Measurements from ENCODE around the gene INPP5A. TPM values are rescaled to one million over a fixed set of nuclear protein-coding genes. Genes with fewer than 3 reads are reported as not detected.

INPP5A gene
- total and polyA plus RNA-seq, 2 donors (not counting 1 experiment from before 2014, with no cell fraction given): 9.3 to 87.8 TPM

DNA sequence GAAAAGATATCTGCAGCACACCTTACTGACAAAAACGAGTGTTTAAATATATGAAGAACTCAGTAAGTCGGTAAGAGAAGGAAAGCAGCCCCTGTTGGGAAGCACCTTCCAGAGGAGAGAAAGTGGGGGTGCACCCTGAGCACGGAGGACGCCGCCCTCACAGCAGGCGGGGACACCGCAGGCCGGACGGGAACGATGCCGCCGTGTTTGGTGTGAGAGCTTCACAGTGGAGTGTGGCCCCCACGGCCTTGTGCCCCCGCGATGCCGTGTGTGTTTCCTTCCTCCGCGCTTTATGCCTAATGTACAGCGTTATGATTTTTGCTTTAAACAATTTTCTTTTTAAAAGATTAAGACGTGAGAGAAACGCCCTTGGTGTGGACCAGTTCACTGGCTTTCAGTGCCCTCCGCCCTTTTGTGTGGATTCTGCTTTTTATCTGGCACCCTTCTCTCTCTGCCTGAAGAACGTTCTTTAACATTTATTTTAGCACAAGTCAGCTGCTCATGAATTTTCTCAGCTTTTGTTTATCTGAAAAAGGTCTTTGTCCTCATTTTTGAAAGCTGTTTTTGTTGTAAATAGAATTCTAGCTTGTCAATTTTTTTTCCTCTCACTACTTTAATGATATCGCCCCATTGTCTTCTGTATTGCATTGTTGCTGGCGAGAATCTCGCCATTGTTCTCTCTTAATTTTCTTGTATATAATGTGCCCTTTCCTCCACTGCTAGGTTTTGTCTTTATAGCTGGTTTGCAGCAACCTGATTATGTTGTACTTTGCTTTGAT, 110.7 kb downstream of the INPP5A start:
- WGBS (ENCODE audit: insufficient coverage): 97% methylated on average over 19 of the region's 26 CpGs
- Mint-ChIP-seq H3K4me1 (peaks cover 9% of the 10 kb centered on the region), H3K4me3 (no peak overlapping the region), H3K27ac (no peak overlapping the region), H3K27me3 (no peaks in the 10 kb centered on the region), H3K9me3 (ENCODE audit: insufficient read depth) (no peaks in the 10 kb centered on the region)
- no peaks in the 10 kb centered on the region for H3K9me3 ChIP-seq (ENCODE audit: control extremely low read depth in 1 of 3, control insufficient read depth in 2 of 3, insufficient read depth in 1 of 3, low read length in 2 of 3)
- no peak overlapping the region for H3K27ac ChIP-seq (ENCODE audit: low read length in 2 of 2)
- DNase-seq (no peak), ATAC-seq (ENCODE audit: low read depth) (no peak)
- no peak overlapping the region for H3K4me3 ChIP-seq (ENCODE audit: control extremely low read depth in 1 of 5, extremely low read depth in 1 of 5, insufficient read depth in 1 of 5, low read depth in 2 of 5, low read length in 4 of 5)
- H3K9ac ChIP-seq (ENCODE audit: low read length): no peak overlapping the region
- peaks cover 0 to 9% of the 10 kb centered on the region in 2 donors for H3K4me1 ChIP-seq (ENCODE audit: control insufficient read depth in 2 of 2, insufficient read depth in 2 of 2, low read length in 2 of 2)
- ChIA-PET POLR2A (no interaction called here), CTCF (no interaction called here)
- H4K20me1 ChIP-seq (ENCODE audit: control insufficient read depth, insufficient read depth, low read length, poor library complexity, severe bottlenecking): peaks cover 70% of the 10 kb centered on the region
- no peak overlapping the region for H3K4me2 ChIP-seq (replicated peaks; ENCODE audit: low read depth, low read length, poor library complexity, severe bottlenecking)
- intact Hi-C loops (cut with micrococcal nuclease): no loop called here
- H3K27me3 ChIP-seq (replicated peaks in 1 of 4; ENCODE audit: control extremely low read depth in 1 of 4, control insufficient read depth in 3 of 4, insufficient read depth in 4 of 4, low read length in 3 of 4): no peaks in the 10 kb centered on the region
- H3K36me3 ChIP-seq (replicated peaks in 1 of 2; ENCODE audit: control extremely low read depth in 1 of 2, control insufficient read depth in 1 of 2, extremely low read depth in 1 of 2, insufficient read depth in 2 of 2, low read length in 1 of 2): peaks cover 0 to 32% of the 10 kb centered on the region in 2 experiments
- no peak for TF ChIP-seq EZH2 (IDR thresholded peaks at IDR 0.05; ENCODE audit: borderline replicate concordance, insufficient read depth, low read depth, low read length, poor library complexity, severe bottlenecking)
- TF ChIP-seq, protein P1, sequence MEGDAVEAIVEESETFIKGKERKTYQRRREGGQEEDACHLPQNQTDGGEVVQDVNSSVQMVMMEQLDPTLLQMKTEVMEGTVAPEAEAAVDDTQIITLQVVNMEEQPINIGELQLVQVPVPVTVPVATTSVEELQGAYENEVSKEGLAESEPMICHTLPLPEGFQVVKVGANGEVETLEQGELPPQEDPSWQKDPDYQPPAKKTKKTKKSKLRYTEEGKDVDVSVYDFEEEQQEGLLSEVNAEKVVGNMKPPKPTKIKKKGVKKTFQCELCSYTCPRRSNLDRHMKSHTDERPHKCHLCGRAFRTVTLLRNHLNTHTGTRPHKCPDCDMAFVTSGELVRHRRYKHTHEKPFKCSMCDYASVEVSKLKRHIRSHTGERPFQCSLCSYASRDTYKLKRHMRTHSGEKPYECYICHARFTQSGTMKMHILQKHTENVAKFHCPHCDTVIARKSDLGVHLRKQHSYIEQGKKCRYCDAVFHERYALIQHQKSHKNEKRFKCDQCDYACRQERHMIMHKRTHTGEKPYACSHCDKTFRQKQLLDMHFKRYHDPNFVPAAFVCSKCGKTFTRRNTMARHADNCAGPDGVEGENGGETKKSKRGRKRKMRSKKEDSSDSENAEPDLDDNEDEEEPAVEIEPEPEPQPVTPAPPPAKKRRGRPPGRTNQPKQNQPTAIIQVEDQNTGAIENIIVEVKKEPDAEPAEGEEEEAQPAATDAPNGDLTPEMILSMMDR (IDR thresholded peaks at IDR 0.05): no peak
- H3K79me2 ChIP-seq (ENCODE audit: control insufficient read depth, insufficient read depth, low read length): peaks cover 52% of the 10 kb centered on the region
- no peak overlapping the region for H2AFZ ChIP-seq (ENCODE audit: insufficient read depth, low read depth, low read length, poor library complexity, severe bottlenecking)

GRCh38 chr10:132648851-132649528, 111.4 kb downstream of the INPP5A start:
- no peak overlapping the region for H3K9ac ChIP-seq (ENCODE audit: low read length)
- H3K36me3 ChIP-seq (replicated peaks in 1 of 2; ENCODE audit: control extremely low read depth in 1 of 2, control insufficient read depth in 1 of 2, extremely low read depth in 1 of 2, insufficient read depth in 2 of 2, low read length in 1 of 2): peaks cover 0 to 33% of the 10 kb centered on the region in 2 experiments
- H3K4me2 ChIP-seq (replicated peaks; ENCODE audit: low read depth, low read length, poor library complexity, severe bottlenecking): no peak overlapping the region
- CTCF ChIA-PET: no interaction called here
- WGBS (ENCODE audit: insufficient coverage): 97% methylated on average over 17 of the region's 20 CpGs
- H3K9me3 ChIP-seq (ENCODE audit: control extremely low read depth in 1 of 3, control insufficient read depth in 2 of 3, insufficient read depth in 1 of 3, low read length in 2 of 3): no peaks in the 10 kb centered on the region
- Mint-ChIP-seq H3K27ac (no peak overlapping the region), H3K27me3 (no peaks in the 10 kb centered on the region), H3K4me1 (peaks cover 4% of the 10 kb centered on the region), H3K4me3 (no peak overlapping the region), H3K9me3 (ENCODE audit: insufficient read depth) (no peaks in the 10 kb centered on the region)
- no peak overlapping the region for H2AFZ ChIP-seq (ENCODE audit: insufficient read depth, low read depth, low read length, poor library complexity, severe bottlenecking)
- intact Hi-C loops (cut with micrococcal nuclease): no loop called here
- ATAC-seq (ENCODE audit: low read depth): no peak
- TF ChIP-seq EZH2 (IDR thresholded peaks at IDR 0.05; ENCODE audit: borderline replicate concordance, insufficient read depth, low read depth, low read length, poor library complexity, severe bottlenecking): no peak
- TF ChIP-seq, protein P1 (IDR thresholded peaks at IDR 0.05): no peak
- no peak overlapping the region for H3K27ac ChIP-seq (ENCODE audit: low read length in 2 of 2)
- POLR2A ChIA-PET: no interaction called here
- peaks cover 70% of the 10 kb centered on the region for H4K20me1 ChIP-seq (ENCODE audit: control insufficient read depth, insufficient read depth, low read length, poor library complexity, severe bottlenecking)
- no peak overlapping the region for H3K4me3 ChIP-seq (ENCODE audit: control extremely low read depth in 1 of 5, extremely low read depth in 1 of 5, insufficient read depth in 1 of 5, low read depth in 2 of 5, low read length in 4 of 5)
- no peaks in the 10 kb centered on the region for H3K27me3 ChIP-seq (replicated peaks in 1 of 4; ENCODE audit: control extremely low read depth in 1 of 4, control insufficient read depth in 3 of 4, insufficient read depth in 4 of 4, low read length in 3 of 4)
- H3K4me1 ChIP-seq (ENCODE audit: control insufficient read depth in 2 of 2, insufficient read depth in 2 of 2, low read length in 2 of 2): peaks cover 0 to 7% of the 10 kb centered on the region in 2 donors
- H3K79me2 ChIP-seq (ENCODE audit: control insufficient read depth, insufficient read depth, low read length): peaks cover 47% of the 10 kb centered on the region
- no peak for DNase-seq
